K562 (cell line): Measurements from ENCODE around the gene FBLN2. TPM values are rescaled to one million over a fixed set of nuclear protein-coding genes. Genes with fewer than 3 reads are reported as not detected.

Experiments used
- ARID1B ChIP-seq: fragments of 450-650 bp; IDR thresholded peaks from 2 replicates; pipeline ENCODE4 v1.6.1; 2016; ENCODE audit warnings: antibody characterized with exemption, mild to moderate bottlenecking, inconsistent platforms
- ATF6 ChIP-seq: sonication (generic); formaldehyde crosslinking; IDR thresholded peaks from 2 replicates; pipeline ENCODE4 v1.4.0; 2020; ENCODE audit warnings: mild to moderate bottlenecking, missing genetic modification reagents
- CEBPB ChIP-seq: fragments of 450-650 bp; IDR thresholded peaks from 2 replicates; pipeline ENCODE4 v1.6.1; 2016; ENCODE audit warnings: missing genetic modification characterization, missing compliant biosample characterization
- FOXJ2 ChIP-seq: fragments of 200-800 bp; sonication (Bioruptor generic); IDR thresholded peaks from 2 replicates; pipeline ENCODE4 v1.6.1; 2016; ENCODE audit warnings: missing genetic modification characterization, missing compliant biosample characterization
- FOXM1 ChIP-seq, 2 experiments: fragments of 450-650 bp in 1 of 2; sonication (generic) in 1 of 2; formaldehyde crosslinking in 1 of 2; IDR thresholded peaks; 2 replicates each; pipeline versions ENCODE4 v1.6.1 to v1.9.0; 2017 to 2022; ENCODE audit warnings: low read depth in 2 of 2, mild to moderate bottlenecking in 2 of 2, missing genetic modification reagents in 1 of 2, moderate library complexity in 1 of 2
- KDM1A ChIP-seq, 2 experiments: fragments of 450-650 bp; IDR thresholded peaks; 2 replicates each; pipeline ENCODE4 v1.6.1; 2016; ENCODE audit warnings: mild to moderate bottlenecking in 2 of 2
- LCOR ChIP-seq: sonication (generic); formaldehyde crosslinking; IDR thresholded peaks from 2 replicates; pipeline ENCODE4 v1.8.0; 2022; ENCODE audit warnings: mild to moderate bottlenecking, missing genetic modification reagents
- NUFIP1 ChIP-seq: fragments of 450-650 bp; IDR thresholded peaks from 2 replicates; pipeline ENCODE4 v1.6.1; 2018; ENCODE audit not compliant: partially characterized antibody
- PHTF2 ChIP-seq: fragments of 250-450 bp; sonication (Bioruptor Pico); IDR thresholded peaks from 2 replicates; pipeline ENCODE4 v1.5.0; 2021; ENCODE audit warnings: mild to moderate bottlenecking
- PREB ChIP-seq: sonication (generic); formaldehyde crosslinking; IDR thresholded peaks from 2 replicates; pipeline ENCODE4 v1.8.1; 2023; ENCODE audit warnings: mild to moderate bottlenecking, missing genetic modification reagents
- SAP30 ChIP-seq: fragments of 200-600 bp; sonication (generic); IDR thresholded peaks from 2 replicates; pipeline ENCODE4 v1.6.1; 2012; ENCODE audit warnings: borderline replicate concordance, low read depth, mild to moderate bottlenecking, moderate library complexity, low read length, control low read depth, inconsistent platforms; ENCODE audit not compliant: insufficient read depth, poor library complexity, severe bottlenecking
- SIN3B ChIP-seq: fragments of 450-650 bp; IDR thresholded peaks from 2 replicates; pipeline ENCODE4 v1.6.1; 2017; ENCODE audit warnings: low read depth, mild to moderate bottlenecking, moderate library complexity
- SMAD4 ChIP-seq: fragments of 250-450 bp; sonication (Bioruptor Pico); conservative IDR thresholded peaks from 2 replicates; pipeline ENCODE4 v1.8.0; 2021; ENCODE audit warnings: inconsistent platforms, mild to moderate bottlenecking, moderate library complexity
- TAF1 ChIP-seq: IDR thresholded peaks from 2 replicates; pipeline ENCODE4 v1.6.1; 2011; ENCODE audit warnings: mild to moderate bottlenecking, low read length, moderate library complexity; ENCODE audit not compliant: insufficient read depth, control insufficient read depth, severe bottlenecking; ENCODE audit errors: extremely low read depth
- TBL1XR1 ChIP-seq, 2 experiments: IDR thresholded peaks; 2 replicates each; pipeline ENCODE4 v1.6.1; 2012; ENCODE audit warnings: improper control_type of control experiment in 2 of 2, low read length in 2 of 2, mild to moderate bottlenecking in 1 of 2
- ZNF668 ChIP-seq: fragments of 250-450 bp; sonication (Bioruptor Pico); IDR thresholded peaks from 2 replicates; pipeline ENCODE4 v1.8.0; 2022; ENCODE audit warnings: mild to moderate bottlenecking, inconsistent platforms
- polyA plus RNA-seq, 8 experiments: library from polyadenylated mRNA; depleted of rRNA in 4 of 8; stranded (reverse) in 5 of 8; unstranded in 3 of 8; fragments of >200 nt; fragmentation: Nextera tagmentation in 2 of 8; fragmentation: Illumina TruSeq in 1 of 8; extraction: Ambion mirVana in 2 of 8; extraction: Trizol in 1 of 8; gene quantifications; 2 replicates each; pipeline versions ENCODE4 v1.2.1 to v1.2.3, GENCODE V29; 2011 to 2014; ENCODE audit warnings: inconsistent platforms in 1 of 8, missing spikeins in 1 of 8
- total RNA-seq, 7 experiments: library from RNA; depleted of rRNA in 6 of 7; stranded (reverse); fragments of >200 nt in 6 of 7; fragmentation: Illumina TruSeq in 2 of 7; extraction: Trizol in 2 of 7; gene quantifications; 2 replicates each; pipeline versions ENCODE4 v1.2.1 to v1.2.3, GENCODE V29; 2011 to 2021; ENCODE audit warnings: low replicate concordance in 1 of 7
- TF ChIP-seq, protein P1 (sequence below): fragments of 250-450 bp; sonication (Bioruptor Pico); IDR thresholded peaks from 2 replicates; pipeline ENCODE4 v1.5.0; 2022; ENCODE audit warnings: mild to moderate bottlenecking

Gene FBLN2
- total and polyA plus RNA-seq, 9 of the 15 experiments (the other 6 are each of a cell fraction or from before 2014, with no cell fraction given): 0.03 to 0.10 (median 0.04) TPM; not detected in 6

DNA sequence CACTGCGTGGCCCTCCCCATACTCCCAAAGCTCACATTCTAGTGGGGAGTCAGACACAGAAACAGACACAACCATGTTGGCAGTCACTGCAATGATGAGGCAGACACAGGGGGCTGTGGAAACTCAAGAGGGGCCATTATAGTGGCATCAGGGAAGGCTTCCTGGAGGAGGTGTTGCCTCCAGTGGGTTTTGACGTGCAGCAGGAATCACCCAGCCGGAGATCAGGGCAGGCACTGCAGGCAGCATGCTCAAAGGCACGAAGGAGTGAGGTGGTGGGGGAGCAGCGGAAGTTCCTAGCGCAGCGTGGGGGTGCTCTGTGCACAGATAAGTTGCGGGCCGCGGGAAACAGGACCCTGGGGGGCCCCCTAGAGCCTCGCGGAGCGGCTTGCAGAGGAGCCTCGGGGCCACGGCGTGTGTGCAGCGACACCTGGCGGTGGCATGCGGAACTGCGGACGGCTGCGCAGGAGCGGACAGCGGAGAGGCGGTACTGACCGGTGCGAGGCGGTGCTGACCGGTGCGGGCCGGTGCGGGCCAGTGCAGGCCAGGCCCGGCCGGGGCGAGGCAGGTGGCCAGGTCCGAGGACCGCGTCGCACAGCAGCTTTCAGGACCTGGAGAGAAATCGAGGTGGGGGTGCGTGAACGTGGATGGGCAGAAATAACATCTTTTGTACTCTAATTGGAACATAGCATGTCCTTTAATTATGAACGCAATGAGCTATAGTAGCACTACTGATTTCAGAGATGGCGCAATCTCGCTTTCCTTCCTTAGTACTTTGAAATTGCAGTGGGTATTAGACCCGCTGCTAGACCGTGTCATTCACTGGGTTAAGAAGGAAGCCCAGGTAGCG is 101.5 kb downstream of the FBLN2 start (continued):
- peak; percentile 95 for TF ChIP-seq LCOR (CRISPR knock-in tag)
- TF ChIP-seq FOXM1 (IDR thresholded peaks at IDR 0.05; ENCODE audit: low read depth): peak; percentile 64
- peak; percentile 97 for TF ChIP-seq FOXM1 (CRISPR knock-in tag; IDR thresholded peaks at IDR 0.05; ENCODE audit: low read depth)
- TF ChIP-seq ATF6: peak; percentile 98; the same call in 1 of the 2 replicates
- peak; percentile 94 for TF ChIP-seq SMAD4 (CRISPR knock-in tag)
- TF ChIP-seq NUFIP1: no peak
- peak in 1 of 2 experiments; percentile 42; a peak in 2 of 4 replicates for TF ChIP-seq TBL1XR1 (IDR thresholded peaks at IDR 0.05; ENCODE audit: low read length in 2 of 2)
- TF ChIP-seq, protein P1, sequence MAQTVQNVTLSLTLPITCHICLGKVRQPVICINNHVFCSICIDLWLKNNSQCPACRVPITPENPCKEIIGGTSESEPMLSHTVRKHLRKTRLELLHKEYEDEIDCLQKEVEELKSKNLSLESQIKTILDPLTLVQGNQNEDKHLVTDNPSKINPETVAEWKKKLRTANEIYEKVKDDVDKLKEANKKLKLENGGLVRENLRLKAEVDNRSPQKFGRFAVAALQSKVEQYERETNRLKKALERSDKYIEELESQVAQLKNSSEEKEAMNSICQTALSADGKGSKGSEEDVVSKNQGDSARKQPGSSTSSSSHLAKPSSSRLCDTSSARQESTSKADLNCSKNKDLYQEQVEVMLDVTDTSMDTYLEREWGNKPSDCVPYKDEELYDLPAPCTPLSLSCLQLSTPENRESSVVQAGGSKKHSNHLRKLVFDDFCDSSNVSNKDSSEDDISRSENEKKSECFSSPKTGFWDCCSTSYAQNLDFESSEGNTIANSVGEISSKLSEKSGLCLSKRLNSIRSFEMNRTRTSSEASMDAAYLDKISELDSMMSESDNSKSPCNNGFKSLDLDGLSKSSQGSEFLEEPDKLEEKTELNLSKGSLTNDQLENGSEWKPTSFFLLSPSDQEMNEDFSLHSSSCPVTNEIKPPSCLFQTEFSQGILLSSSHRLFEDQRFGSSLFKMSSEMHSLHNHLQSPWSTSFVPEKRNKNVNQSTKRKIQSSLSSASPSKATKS (CRISPR knock-in tag): no peak
- no peak for TF ChIP-seq FOXJ2 (tag)
- peak; percentile 97 for TF ChIP-seq CEBPB
- peak; percentile 70 for TF ChIP-seq ARID1B
- TF ChIP-seq SAP30: no peak
- TF ChIP-seq ZNF668 (CRISPR knock-in tag): peak; percentile 68; the same call in 1 of the 2 replicates
- peak; percentile 87 to 95 for TF ChIP-seq KDM1A (IDR thresholded peaks at IDR 0.05)
- no peak; the same call in 1 of the 2 replicates for TF ChIP-seq SIN3B
- TF ChIP-seq PHTF2 (CRISPR knock-in tag): 0 out of 2 replicates have a peak, but pooled peaks have one; percentile 20
- TF ChIP-seq TAF1: no peak
- TF ChIP-seq PREB (CRISPR knock-in tag): no peak
